ENCODE measurements around the gene BCAS3. TPM values are rescaled to one million over a fixed set of nuclear protein-coding genes. Genes with fewer than 3 reads are reported as not detected.

Gene BCAS3
- total RNA-seq, 1 experiment from 2014 or later, result 12.2 TPM

DNA sequence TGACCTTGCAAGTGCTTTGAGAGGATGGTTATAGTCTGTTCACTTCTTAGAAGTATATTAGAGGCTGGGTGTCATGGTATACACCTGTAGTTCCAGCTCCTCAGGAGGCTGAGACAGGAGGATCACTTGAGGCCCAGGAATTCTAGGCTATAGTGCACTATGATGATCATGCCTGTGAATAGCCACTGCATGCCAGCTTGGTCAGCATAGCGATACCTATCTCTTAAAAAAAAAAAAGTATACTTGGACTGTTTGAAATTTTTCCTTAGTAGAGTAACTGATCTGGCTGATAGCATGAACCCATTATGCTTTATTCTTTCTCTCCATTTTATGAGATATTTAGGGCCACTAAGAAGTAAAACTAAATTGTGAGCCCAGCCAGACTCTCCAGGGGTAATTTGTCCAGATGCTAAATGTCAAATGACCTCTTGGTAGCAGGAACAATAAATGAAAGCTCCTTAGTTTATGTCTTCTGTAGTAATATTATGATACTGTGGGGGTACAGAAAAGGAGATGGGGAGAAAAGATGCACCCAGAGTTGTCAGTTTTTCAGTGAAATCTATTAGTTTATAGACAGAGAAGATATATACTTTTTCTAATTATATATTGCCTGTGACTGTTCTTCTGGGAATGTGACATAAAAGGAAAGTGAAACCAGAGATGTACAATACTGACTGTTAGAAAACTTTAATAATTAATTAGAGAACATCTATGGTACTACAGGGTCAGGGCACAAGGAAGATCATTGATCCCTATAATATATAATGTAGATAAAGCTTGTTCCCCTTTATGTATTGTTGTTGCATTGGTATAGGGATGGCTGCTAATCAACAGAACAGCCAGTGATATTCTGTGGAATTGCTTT is 386.7 kb downstream of the BCAS3 start:
- Histone ChIP-seq H3K36me3 (no peaks in the 10 kb centered on the region), H3K9me3 (no peaks in the 10 kb centered on the region), H3K27me3 (no peaks in the 10 kb centered on the region), H3K4me3 (no peak overlapping the region)
- no peak for DNase-seq

DNA sequence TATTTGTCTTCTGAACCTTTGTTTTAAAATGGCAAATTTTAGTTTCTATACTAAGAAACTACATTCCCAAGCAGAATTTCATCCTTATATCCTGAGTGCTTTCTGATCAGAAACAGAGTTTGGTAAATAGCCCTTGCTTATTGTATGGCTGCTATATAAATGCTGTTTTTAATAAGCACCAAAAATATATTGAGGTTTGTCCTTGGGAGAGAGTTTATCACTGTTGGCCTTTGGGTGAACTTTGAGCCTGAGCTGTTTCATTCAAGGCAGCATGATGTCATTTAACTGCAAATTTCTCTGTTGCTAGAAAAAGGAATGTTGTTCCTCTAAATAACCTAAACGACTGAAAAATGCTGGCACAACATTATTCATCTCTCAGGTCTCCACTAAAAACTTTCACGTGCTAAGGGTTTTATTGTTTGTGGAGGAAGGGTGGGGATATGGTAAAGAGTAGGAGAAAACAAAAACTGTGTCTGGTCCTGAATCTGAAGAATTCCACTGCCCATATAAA is 387.7 kb downstream of the BCAS3 start:
- Histone ChIP-seq H3K36me3 (no peaks in the 10 kb centered on the region), H3K9me3 (no peaks in the 10 kb centered on the region), H3K27me3 (no peaks in the 10 kb centered on the region), H3K4me3 (no peak overlapping the region)
- DNase-seq, result peak; percentile 12

DNA sequence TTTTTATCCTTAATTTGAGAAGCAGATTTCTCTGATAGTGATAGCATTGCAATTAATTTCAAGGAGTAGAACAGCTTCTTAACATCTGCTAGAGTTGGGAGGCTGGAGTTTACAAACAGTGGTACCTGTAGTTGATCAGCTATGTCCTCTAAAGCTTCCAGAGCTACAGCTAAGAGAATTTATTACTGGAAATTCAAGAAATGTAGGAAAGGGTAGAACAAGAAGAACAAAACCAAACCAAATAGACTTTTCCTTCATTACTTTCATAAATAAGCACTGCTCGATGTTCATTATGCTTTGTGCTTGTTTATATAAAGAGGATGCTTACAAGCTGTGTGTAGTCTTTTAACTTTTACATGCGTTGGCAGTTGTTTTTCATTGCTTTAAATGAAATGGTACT is 388.4 kb downstream of the BCAS3 start:
- Histone ChIP-seq H3K27me3 (no peaks in the 10 kb centered on the region), H3K4me3 (no peak overlapping the region), H3K36me3 (no peaks in the 10 kb centered on the region), H3K9me3 (no peaks in the 10 kb centered on the region)
- no peak for DNase-seq

DNA sequence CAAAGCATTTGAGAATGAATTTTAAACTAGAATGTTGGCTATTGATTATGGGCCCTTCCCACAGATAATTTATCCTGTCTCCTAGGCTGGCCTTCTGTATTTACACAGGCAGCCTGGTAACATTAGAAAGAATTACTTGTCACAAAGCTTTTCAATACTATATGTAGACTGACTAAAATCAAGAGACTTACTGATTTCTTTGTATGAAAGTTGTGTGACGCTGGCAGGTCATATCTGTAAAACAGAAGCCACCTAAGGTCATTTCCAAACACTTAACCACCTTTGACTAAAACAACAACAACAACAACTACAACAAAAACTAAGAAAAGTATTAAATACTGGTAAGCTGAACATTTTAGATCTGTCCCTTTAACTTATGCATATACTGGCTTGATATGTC is 393.0 kb downstream of the BCAS3 start:
- no peaks in the 10 kb centered on the region for H3K36me3 ChIP-seq
- no peak for DNase-seq
- H3K4me3 ChIP-seq, result no peak overlapping the region
- H3K27me3 ChIP-seq, result no peaks in the 10 kb centered on the region
- H3K9me3 ChIP-seq, result no peaks in the 10 kb centered on the region

DNA sequence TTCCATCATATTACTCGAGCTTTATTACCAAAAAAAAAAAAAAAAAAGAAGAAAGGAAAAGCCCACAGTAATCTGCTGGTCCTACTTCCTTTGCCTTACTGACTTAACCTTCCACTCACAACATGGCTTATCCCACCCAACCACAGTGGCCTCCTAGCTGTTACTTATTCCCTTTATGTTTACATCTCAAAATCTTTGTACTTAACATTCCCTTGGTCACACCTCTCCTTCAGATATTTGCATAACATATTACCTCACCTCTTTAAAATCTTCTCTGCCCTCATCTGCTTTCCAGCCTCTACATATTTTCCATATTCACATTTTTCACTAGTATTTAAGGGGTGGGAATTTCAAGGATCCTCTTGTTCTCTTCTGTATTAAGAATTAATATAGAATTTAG is 395.0 kb downstream of the BCAS3 start:
- H3K4me3 ChIP-seq, result no peak overlapping the region
- H3K36me3 ChIP-seq, result no peaks in the 10 kb centered on the region
- no peak for DNase-seq
- no peaks in the 10 kb centered on the region for H3K9me3 ChIP-seq
- no peaks in the 10 kb centered on the region for H3K27me3 ChIP-seq

DNA sequence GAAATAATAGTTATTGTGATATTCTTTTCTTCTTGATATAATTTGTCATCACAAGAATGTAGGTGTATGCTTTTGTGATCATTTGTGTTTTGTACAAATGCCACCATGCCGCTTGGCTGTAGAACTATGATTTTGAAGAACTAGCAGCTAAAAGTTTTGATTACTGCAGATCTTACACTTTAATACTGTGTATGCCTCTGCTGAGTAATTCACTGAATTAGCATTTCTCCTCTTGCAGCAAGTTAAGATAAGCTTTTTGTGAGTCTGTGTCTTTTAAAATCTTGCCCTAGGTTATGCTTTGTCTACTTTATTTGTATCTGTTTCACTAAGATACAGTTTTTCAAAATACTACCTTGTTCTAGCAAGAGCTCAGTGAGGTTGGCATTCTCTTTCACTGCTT is 395.5 kb downstream of the BCAS3 start:
- Histone ChIP-seq H3K27me3 (no peaks in the 10 kb centered on the region), H3K4me3 (no peak overlapping the region), H3K36me3 (no peaks in the 10 kb centered on the region), H3K9me3 (no peaks in the 10 kb centered on the region)
- no peak for DNase-seq

DNA sequence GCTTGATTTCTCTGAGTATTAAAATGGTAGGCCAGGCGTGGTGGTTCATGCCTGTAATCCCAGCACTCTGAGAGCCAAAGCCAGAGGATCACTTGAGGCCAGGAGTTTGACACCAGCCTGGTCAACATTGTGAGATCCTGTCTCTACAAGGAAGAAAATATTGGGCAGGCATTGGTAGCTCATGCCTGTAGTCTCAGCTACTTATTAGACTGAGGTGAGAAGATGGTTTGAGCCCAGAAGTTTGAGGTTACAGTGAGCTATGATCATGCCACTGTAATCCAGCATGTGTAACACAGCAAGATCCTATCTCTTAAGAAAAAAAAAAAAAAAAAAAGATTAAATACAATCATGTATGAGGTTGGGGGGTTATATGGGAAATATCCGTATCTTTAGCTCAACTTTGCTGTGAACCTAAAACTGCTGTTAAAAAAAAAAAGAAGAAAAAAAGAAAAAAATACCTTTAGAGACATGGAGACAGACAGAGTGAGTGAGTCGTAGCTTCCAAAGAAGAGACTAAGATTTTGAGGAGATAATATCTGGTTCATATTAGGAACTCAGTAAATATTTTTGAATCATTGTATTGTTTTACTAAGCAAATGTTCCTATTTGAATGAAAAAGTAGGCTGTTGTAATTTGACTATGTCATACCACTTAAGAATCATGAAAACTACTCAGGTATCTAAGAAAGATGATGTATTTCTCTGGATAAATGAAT is 396.3 kb downstream of the BCAS3 start:
- Histone ChIP-seq H3K9me3 (no peaks in the 10 kb centered on the region), H3K4me3 (no peak overlapping the region), H3K36me3 (no peaks in the 10 kb centered on the region), H3K27me3 (no peaks in the 10 kb centered on the region)
- DNase-seq, result no peak

DNA sequence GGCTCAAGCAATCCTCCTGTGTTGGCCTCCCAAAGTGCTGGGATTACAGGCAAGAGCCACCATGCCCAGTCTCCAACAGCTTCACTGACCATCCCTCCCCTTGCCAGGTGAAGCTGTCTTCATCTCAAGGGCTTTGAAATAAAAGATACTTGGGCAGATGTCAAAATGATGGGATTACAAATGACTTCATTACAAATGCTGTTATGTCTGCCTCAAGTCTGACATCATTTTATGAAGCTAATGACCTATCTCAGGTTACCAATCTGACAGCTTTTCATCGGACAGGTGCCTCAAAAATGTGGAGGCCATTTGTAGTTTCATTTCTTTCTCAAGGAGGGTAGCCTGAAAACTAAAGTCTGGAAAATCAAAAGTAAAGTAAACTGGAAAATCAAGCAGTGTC is 398.3 kb downstream of the BCAS3 start:
- DNase-seq, result no peak

DNA sequence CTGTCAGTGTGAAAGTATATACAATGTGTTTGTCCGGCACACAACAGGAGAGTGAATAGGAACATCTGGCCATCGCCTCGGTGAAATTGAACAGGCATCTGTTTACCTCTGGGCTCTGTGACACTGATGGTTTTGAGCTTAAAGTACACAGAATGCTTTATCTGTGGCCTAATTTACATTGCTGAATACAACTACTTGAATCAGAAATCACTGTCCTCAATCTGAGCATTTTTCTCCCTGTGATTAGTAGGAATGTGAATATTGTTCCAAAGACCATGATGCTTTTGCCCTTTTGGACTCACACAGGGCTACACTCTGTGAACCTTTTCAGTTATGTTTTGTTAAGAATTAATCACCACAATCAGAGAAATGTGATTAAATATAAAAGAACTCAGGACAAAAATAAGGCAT is 399.0 kb downstream of the BCAS3 start:
- DNase-seq, result no peak
- no peak overlapping the region for H3K4me3 ChIP-seq

More for the DNA sequence above, 398.3 kb downstream of the BCAS3 start:
- H3K27me3 ChIP-seq, result no peaks in the 10 kb centered on the region
- no peaks in the 10 kb centered on the region for H3K36me3 ChIP-seq
- no peak overlapping the region for H3K4me3 ChIP-seq
- no peaks in the 10 kb centered on the region for H3K9me3 ChIP-seq

DNA sequence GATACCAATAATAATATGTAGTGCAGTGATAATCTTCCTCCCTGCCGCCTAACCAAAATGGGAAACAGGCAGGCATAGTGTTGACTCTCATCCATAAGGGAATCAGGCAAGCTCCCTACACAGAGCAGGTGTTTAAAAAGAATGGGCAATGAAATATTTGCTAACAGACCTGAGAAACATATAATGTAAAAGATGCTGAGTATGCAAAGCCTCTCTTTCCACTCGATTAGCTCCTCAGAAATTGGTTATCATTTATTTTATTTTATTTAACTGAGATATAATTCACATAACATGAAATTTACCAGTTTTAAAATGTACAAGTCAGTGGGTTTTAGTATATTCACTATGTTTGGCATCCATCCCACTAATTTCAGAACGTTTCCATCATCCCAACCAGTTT is 404.3 kb downstream of the BCAS3 start:
- DNase-seq, result no peak
- H3K4me3 ChIP-seq, result no peak overlapping the region
- no peaks in the 10 kb centered on the region for H3K27me3 ChIP-seq
- H3K9me3 ChIP-seq, result no peaks in the 10 kb centered on the region
- no peaks in the 10 kb centered on the region for H3K36me3 ChIP-seq

More for the DNA sequence above, 399.0 kb downstream of the BCAS3 start:
- H3K36me3 ChIP-seq, result no peaks in the 10 kb centered on the region
- no peaks in the 10 kb centered on the region for H3K9me3 ChIP-seq
- no peaks in the 10 kb centered on the region for H3K27me3 ChIP-seq

DNA sequence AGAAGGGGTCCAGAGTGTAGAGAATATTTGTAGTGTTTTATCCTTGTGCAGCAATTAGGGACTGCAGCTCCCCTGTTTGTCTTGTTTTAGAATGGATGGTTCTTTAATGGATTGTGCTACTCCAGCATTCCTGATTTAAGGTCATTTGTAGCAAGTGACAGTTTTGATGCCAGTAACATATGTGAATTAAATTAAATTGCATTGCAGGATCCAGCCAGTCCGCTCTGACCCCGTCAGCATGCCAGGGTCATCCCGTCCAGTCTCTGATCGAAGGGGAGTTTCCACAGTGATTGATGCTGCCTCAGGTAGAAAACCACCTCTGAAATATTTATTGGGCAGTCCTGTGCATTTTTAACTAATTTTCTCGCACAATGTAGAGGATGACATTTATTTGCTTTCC is 406.6 kb downstream of the BCAS3 start:
- Histone ChIP-seq H3K9me3 (no peaks in the 10 kb centered on the region), H3K27me3 (no peaks in the 10 kb centered on the region), H3K4me3 (no peak overlapping the region), H3K36me3 (no peaks in the 10 kb centered on the region)
- DNase-seq, result no peak

DNA sequence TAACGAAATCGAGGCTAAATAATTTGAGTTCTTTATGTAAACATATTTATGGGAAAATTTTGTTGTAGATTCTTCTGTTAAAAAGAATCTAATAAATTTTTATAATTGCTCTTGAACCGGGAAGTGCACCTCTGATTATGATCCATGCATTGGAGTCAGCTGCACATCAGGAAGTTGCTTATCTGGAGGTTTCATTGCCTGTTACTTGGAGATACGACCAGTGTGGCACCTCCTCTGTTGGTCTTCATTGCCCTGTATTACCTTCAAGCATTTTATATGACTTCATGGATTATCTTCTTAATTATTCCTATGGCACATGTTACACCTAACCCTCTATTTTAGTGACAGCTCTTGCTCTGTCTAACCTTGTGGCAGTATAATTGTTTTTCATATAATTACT is 409.4 kb downstream of the BCAS3 start:
- peaks cover 2% of the 10 kb centered on the region for H3K9me3 ChIP-seq
- no peaks in the 10 kb centered on the region for H3K27me3 ChIP-seq
- no peak for DNase-seq
- H3K4me3 ChIP-seq, result no peak overlapping the region
- H3K36me3 ChIP-seq, result no peaks in the 10 kb centered on the region

DNA sequence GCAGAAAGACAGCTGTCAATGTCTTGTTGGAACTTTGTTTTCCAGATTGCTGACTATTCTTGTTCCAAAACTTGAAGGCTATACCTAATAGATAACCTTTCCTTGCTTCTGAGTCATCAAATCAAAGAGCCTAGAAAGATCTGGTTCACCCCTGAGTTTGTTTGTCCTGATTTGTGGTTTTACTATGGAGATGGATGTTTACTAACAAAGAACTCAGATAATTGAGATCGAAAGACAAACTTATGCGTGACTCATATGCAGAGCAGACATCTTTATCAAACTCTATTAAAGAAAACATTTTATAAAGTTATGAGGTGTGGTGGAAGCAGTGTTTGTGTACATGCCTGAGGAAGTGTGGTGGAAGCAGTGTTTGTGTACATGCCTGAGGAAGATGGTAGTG is 410.9 kb downstream of the BCAS3 start:
- H3K4me3 ChIP-seq, result no peak overlapping the region
- no peak for DNase-seq
- no peaks in the 10 kb centered on the region for H3K36me3 ChIP-seq
- no peaks in the 10 kb centered on the region for H3K27me3 ChIP-seq
- peaks cover 8% of the 10 kb centered on the region for H3K9me3 ChIP-seq

DNA sequence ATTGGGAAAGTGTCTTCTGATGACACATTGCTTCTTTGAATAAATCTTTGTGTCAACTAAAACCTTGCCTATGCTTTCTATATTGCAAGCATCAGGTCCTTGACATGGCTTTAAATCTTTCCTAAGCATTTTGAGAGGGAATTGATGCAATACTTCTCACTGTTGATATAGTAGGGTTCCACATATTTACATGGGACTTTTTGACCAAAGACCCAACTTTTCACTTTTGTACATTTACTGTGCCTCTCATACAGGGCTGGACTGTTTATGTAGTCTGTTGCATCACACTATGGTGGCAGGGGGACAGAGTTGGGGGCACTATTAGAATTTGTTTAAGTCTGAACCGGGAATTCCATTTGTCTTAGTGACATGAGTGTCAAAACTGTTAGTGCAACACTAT is 413.4 kb downstream of the BCAS3 start:
- no peaks in the 10 kb centered on the region for H3K27me3 ChIP-seq
- H3K4me3 ChIP-seq, result no peak overlapping the region
- no peak for DNase-seq
- H3K36me3 ChIP-seq, result no peaks in the 10 kb centered on the region
- peaks cover 8% of the 10 kb centered on the region for H3K9me3 ChIP-seq

DNA sequence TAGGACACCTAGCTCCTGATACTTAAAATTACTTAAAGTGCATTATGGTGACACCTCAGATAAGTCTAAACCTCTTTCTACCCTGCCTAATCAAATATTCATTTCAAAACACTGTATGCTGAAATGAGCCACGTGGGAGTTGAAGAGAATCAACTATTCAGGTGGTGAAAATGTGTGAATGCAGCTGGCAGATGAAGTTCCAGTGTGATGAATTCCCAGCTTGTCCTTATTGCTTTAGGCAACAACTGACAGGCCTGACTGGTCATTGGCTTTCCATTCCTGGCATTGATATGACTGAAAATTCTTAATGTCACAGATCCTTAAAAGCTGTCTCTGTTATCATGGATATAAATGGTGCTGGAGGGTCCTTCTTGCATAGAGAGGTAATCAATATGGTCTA is 420.1 kb downstream of the BCAS3 start:
- no peak for DNase-seq

DNA sequence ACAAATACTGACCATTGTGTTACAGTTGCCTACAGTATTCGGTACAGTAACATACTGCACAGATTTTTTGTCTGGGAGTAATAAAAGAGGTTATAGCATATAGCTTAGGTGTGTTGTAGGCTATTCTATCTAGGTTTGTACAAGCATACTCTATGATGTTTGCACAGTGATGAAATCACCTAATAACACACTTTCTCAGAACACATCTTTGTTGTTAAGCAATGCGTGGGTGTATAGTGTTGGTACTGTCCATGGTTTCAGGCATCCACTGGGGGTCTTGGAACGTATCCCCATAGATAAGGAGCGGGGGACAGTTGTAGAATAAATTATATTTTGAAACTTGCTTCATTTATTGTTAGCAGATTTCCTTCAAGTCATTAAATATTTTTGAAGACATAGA is 428.7 kb downstream of the BCAS3 start:
- no peak for DNase-seq
- Histone ChIP-seq H3K9me3 (no peaks in the 10 kb centered on the region; the same call in 1 of the 2 replicates), H3K36me3 (no peaks in the 10 kb centered on the region), H3K4me3 (no peak overlapping the region), H3K27me3 (no peaks in the 10 kb centered on the region)

More for the DNA sequence above, 420.1 kb downstream of the BCAS3 start:
- Histone ChIP-seq H3K9me3 (no peaks in the 10 kb centered on the region), H3K4me3 (no peak overlapping the region), H3K27me3 (no peaks in the 10 kb centered on the region), H3K36me3 (no peaks in the 10 kb centered on the region)

DNA sequence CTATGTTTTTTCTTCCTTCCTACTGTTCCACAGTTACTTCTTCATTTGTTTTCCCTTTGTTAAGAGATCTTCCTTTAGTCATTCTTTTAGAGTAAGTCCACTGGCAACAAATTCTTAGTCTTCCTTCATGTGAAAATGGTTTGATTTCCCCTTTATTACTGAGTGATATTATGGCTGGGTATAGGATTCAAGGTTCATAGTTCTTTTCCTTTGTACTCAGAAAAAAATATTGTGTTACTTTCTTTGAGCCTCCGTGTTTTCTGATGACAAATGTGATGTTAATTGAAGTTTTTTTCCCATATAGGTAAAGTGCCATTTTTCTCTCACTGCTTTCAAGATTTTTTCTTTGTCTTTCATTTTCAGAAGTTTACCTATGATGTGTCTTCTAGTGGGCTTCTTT is 438.9 kb downstream of the BCAS3 start:
- no peak overlapping the region for H3K4me3 ChIP-seq
- H3K27me3 ChIP-seq, result no peaks in the 10 kb centered on the region
- no peaks in the 10 kb centered on the region; the same call in 1 of the 2 replicates for H3K36me3 ChIP-seq
- peaks cover 13% of the 10 kb centered on the region for H3K9me3 ChIP-seq
- no peak for DNase-seq

Data from MG63 (cell line).